NCI-H2081 (cell line): Measurements from ENCODE around the gene ATAD1.
"Not testable (repeated sequence)": the region's sequence is repeated elsewhere in the genome, so short reads cannot be mapped to it uniquely, and the experiment has no call there.

Experiments
- DNase-seq, 2 experiments: peaks; one replicate each; lab custom pipeline; 2025; lab: John Stamatoyannopoulos, UW

The ATAD1 gene

GRCh38 chr10:87801813-87802435, 16.1 kb downstream of the ATAD1 start:
- not testable (repeated sequence) for DNase-seq

DNA sequence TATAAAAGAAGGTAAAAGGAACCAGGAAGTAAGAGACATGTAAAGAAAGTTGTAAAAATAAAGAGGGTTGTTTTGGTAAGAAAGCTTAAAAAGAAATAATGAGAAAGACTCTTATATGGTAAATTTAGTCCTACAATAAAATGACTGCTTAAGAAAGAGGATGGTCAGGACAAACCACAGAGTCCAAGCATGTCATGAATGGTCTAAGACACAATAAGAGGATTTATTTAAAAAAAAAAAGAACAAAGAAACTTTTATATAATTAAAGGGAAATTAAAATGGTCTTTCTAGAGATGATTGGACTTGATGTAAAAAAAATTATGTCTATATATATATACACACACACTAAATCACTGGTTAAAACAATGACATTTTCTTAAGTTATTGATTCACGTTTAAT, 18.2 kb downstream of the ATAD1 start:
- DNase-seq = no peak

- no peak for DNase-seq
These were observed 19.9 kb downstream of the ATAD1 start for GRCh38 chr10:87798082-87798481.

- no peak for DNase-seq
These were observed 23.7 kb downstream of the ATAD1 start for GRCh38 chr10:87794285-87794684.

GRCh38 chr10:87790185-87790584, 27.8 kb downstream of the ATAD1 start:
- no peak for DNase-seq

DNA sequence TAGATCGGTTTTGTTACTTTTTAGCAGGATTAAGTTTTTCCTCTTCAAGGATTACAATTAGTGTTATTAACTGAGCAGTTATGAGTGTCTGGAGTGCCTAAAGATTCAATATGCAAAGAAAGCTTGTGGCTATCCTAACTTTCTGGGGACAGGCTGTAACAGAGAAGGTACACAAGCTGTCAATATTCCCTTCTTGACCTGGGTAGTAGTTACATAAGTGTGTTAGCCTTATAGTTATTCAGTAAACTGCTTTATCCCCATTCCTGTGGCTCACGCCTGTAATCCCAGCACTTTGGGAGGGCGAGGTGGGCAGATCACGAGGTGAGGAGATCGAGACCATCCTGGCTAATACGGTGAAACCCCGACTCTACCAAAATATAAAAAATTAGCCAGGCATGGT, 31.6 kb downstream of the ATAD1 start:
- no peak for DNase-seq

DNA sequence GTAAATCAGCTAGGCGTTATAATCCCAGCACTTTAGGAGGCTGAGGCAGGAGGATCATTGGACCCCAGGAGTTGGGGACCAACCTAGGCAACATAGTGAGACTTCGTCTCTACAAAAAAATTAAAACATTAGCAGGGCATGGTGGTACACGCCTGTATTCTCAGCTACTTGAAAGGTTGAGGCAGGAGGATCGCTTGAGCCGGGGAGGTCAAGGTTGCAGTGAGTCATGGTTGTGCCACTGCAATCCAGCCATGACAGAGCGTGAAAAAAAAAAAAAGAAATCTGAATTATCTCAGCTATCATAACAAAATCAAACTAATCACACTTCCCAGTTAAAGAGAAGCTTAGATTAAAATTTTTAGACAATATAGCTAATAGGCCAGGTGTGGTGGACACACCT, 35.3 kb downstream of the ATAD1 start:
- DNase-seq = no peak

- DNase-seq = no peak
These were observed 36.5 kb downstream of the ATAD1 start for GRCh38 chr10:87781545-87781944.

- DNase-seq = no peak
These were observed 41.7 kb downstream of the ATAD1 start for GRCh38 chr10:87776328-87776727.

GRCh38 chr10:87775766-87776165, 42.3 kb downstream of the ATAD1 start:
- no peak for DNase-seq

- peak in 1 of 2 experiments; percentile 9 for DNase-seq
These were observed 46.0 kb downstream of the ATAD1 start for GRCh38 chr10:87771871-87772500.

GRCh38 chr10:87767253-87767652, 50.8 kb downstream of the ATAD1 start:
- no peak for DNase-seq

GRCh38 chr10:87765666-87766376, 52.2 kb downstream of the ATAD1 start:
- no peak for DNase-seq

DNA sequence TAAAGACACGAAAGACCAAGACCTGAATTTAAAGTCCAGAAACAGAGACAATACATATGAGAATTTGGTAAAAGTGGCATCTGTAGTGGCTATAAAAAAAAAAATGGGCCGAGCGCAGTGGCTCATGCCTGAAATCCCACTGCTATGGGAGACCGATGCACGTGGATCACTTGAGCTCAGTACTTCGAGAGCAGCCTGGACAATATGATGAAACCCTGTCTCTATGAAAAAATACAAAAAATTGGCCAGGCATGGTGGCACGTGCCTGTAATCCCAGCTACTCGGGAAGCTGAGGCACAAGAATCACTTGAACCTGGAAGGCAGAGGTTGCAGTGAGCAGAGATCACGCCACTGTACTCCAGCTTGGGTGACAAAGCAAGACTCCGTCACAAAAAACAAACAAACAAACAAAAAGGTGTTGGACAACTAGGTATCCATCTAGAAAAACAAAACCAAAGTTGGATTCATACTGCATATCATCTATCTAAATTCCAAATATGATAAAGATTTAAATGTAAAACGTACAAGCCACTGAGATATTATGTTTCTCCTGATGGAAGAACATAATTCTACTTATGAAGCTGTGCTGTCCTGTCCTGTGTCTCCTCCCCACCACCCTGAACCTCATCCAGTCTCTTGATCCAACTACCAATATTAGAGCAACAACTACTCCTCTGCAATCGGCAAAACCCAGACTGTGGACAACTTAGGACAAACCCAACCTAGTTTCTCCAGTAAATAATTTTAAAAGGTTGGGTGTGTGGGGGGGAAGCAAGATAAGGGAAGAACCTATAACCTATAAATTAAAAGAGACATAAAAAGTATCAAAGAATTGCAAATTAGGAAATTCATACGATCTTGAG, 53.7 kb downstream of the ATAD1 start:
- DNase-seq = no peak

GRCh38 chr10:87763086-87763861, 54.8 kb downstream of the ATAD1 start:
- DNase-seq = no peak

DNA sequence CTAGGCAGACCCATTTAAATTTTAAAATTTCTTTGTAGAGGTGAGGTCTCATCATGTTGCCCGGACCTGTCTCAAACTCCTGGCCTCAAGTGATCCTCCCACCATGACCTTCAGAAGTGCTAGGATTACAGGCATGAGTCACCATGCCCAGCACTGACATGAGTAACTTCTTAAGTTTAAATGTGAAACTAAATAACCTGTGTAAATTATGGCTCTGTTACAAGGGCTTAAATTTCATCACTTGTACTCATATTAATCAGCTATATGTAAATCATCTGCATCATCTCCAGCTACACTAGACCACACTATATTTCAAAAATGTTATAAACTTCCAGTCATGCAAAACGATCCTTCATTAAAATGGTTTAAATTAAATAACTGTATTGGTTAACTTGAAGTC, 56.1 kb downstream of the ATAD1 start:
- no peak for DNase-seq

DNA sequence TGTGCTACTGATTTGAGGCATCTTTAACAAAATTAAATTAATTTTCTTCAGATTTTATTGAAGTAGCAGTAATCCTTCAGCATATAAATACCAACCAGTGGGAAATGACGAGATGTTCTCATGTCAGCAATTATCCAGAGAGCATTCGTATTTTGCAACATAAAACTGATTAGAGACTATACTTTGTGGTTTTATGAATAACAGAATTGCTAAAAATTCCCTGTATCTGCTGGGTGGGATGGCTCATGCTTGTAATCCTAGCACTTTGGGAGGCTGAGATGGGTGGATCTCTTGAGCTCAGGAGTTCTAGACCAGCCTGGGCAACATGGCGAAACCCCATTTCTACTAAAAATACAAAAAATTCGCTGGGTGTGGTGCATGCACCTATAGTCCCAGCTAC, 56.9 kb downstream of the ATAD1 start:
- DNase-seq = no peak

GRCh38 chr10:87760195-87760905, 57.7 kb downstream of the ATAD1 start:
- DNase-seq = no peak

GRCh38 chr10:87759551-87759950, 58.5 kb downstream of the ATAD1 start:
- DNase-seq = no peak

GRCh38 chr10:87757685-87758084, 60.3 kb downstream of the ATAD1 start:
- no peak for DNase-seq
